SK-N-SH (cell line): ENCODE results near the gene CREB5.

ENCODE experiments used
- RAD21 ChIP-seq: IDR thresholded peaks from 2 replicates; pipeline ENCODE4 v1.6.1; 2012; ENCODE audit warnings: mild to moderate bottlenecking, low read length
- TF ChIP-seq, protein P1 (sequence below): fragments of 200-600 bp; sonication (generic); IDR thresholded peaks from 2 replicates; pipeline ENCODE4 v1.6.1; 2017; ENCODE audit warnings: antibody characterized with exemption, mild to moderate bottlenecking, moderate library complexity

DNA sequence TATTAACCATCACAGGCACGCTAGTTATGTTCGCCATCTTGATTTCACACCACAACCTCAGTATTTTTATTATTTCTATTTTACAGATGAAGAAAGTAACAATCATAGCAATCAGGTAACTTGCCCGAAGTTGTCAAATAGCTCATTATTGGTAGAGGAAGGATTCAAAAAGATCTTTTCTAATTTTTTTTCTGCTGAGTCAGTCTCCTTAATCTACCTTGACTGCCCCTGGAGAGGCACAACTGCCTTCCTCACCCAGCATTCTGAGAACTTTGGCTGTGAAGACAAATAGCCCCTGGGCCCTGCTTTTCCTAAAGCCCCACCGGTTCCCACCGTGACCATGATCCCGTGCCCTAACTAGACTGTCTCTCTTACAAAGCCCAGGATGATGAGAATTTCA is 446.6 kb downstream of the CREB5 start:
- TF ChIP-seq, protein P1, sequence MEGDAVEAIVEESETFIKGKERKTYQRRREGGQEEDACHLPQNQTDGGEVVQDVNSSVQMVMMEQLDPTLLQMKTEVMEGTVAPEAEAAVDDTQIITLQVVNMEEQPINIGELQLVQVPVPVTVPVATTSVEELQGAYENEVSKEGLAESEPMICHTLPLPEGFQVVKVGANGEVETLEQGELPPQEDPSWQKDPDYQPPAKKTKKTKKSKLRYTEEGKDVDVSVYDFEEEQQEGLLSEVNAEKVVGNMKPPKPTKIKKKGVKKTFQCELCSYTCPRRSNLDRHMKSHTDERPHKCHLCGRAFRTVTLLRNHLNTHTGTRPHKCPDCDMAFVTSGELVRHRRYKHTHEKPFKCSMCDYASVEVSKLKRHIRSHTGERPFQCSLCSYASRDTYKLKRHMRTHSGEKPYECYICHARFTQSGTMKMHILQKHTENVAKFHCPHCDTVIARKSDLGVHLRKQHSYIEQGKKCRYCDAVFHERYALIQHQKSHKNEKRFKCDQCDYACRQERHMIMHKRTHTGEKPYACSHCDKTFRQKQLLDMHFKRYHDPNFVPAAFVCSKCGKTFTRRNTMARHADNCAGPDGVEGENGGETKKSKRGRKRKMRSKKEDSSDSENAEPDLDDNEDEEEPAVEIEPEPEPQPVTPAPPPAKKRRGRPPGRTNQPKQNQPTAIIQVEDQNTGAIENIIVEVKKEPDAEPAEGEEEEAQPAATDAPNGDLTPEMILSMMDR: no peak
- no peak for TF ChIP-seq RAD21
